ENCODE measurements around the gene MARCKS. TPM values are rescaled to one million over a fixed set of nuclear protein-coding genes. Genes with fewer than 3 reads are reported as not detected.

MARCKS gene
- total RNA-seq, 2 donors from 2014 or later = 77.2 to 83.8 TPM

DNA sequence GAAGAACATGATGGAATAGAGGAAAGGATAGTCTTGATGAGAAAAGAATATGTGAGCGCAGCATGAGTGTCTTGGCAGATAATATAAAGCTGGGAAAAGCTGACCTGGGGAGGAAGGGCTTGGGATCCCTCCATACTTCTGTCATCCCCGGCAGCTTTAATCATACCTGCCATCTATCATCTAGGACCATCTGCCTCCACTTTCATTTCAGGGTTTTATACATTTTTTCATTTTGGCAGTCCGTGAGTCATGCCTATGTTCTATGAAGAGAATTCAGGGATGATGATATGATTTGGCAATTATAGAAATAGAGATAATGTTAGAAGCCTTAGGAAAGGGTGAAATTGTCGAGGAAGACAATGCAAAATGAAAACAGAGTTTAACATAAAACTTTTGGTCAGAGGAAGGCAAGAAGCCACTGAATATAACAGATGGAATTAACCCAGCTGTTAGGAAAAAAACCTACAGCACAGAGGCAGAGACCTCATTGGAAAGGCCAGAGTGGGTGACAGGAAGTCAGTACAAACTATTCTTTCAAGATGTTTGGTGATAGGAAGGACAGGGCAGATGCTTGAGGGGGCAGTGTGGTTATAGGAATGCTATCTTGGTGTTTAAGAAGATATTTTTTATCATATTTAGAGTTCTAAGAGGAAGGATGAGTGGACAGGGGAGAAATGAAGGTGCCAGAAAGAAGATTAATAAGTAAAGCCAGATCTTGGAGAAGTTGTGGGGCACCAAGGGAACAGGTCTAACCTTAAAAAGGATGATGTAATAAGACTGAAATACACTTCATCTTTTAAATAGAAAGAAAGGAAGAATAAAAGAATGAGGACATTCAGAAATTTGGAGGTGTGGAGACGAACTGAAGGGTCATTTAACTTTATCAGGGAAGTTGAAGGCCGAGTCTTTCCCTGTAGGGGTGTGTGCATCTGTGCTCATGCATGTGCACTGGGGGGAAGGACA is 37.8 kb downstream of the MARCKS start:
- Histone ChIP-seq H3K27ac (ENCODE audit: low read depth, low read length) (no peak overlapping the region), H3K9me3 (ENCODE audit: control insufficient read depth, low read length) (peaks cover 8% of the 10 kb centered on the region), H3K4me3 (ENCODE audit: low read length) (no peak overlapping the region), H3K4me1 (ENCODE audit: control insufficient read depth, insufficient read depth, low read length) (no peaks in the 10 kb centered on the region), H3K9ac (ENCODE audit: extremely low read depth, low read length, poor library complexity, severe bottlenecking) (no peak overlapping the region), H3K27me3 (ENCODE audit: control insufficient read depth, insufficient read depth, low read length, poor library complexity, severe bottlenecking) (peaks cover 5% of the 10 kb centered on the region), H3K36me3 (ENCODE audit: control insufficient read depth, insufficient read depth, low read length) (no peaks in the 10 kb centered on the region)
- TF ChIP-seq, protein P1, sequence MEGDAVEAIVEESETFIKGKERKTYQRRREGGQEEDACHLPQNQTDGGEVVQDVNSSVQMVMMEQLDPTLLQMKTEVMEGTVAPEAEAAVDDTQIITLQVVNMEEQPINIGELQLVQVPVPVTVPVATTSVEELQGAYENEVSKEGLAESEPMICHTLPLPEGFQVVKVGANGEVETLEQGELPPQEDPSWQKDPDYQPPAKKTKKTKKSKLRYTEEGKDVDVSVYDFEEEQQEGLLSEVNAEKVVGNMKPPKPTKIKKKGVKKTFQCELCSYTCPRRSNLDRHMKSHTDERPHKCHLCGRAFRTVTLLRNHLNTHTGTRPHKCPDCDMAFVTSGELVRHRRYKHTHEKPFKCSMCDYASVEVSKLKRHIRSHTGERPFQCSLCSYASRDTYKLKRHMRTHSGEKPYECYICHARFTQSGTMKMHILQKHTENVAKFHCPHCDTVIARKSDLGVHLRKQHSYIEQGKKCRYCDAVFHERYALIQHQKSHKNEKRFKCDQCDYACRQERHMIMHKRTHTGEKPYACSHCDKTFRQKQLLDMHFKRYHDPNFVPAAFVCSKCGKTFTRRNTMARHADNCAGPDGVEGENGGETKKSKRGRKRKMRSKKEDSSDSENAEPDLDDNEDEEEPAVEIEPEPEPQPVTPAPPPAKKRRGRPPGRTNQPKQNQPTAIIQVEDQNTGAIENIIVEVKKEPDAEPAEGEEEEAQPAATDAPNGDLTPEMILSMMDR (conservative IDR thresholded peaks at IDR 0.05) = no peak
- Mint-ChIP-seq H3K27ac (no peak overlapping the region), H3K9me3 (peaks cover 5% of the 10 kb centered on the region), H3K36me3 (ENCODE audit: low read depth) (no peaks in the 10 kb centered on the region), H3K4me1 (no peaks in the 10 kb centered on the region), H3K4me3 (no peak overlapping the region), H3K27me3 (ENCODE audit: insufficient read depth) (peaks cover 2% of the 10 kb centered on the region)
- no peak for DNase-seq
- 43 to 78% methylated on average over 2 to 6 of the region's 6 CpGs for WGBS, 2 experiments (ENCODE audit: insufficient coverage in 1 of 2, insufficient read length in 1 of 2)

DNA sequence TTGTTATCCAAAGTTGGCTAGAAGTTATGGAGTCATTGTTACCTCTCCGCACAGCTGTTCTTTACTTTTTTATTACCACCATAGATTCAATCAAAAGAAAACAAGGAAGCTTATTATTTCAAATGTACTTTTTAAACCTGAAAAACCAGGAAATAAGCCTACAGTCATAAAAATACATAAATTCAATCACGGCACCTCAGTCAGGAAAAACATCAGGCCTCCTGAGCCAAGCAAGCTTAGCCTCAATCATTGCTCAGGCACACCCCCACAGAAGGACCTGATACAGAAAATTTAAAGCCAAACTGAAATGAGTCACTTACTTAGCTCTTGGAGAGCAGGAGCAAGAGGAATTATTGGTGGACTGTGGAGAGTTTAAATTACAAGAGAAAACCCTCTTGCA is 44.3 kb downstream of the MARCKS start:
- Histone ChIP-seq H3K9me3 (ENCODE audit: control insufficient read depth, low read length) (no peaks in the 10 kb centered on the region), H3K9ac (ENCODE audit: extremely low read depth, low read length, poor library complexity, severe bottlenecking) (no peak overlapping the region), H3K27ac (ENCODE audit: low read depth, low read length) (no peak overlapping the region), H3K4me1 (ENCODE audit: control insufficient read depth, insufficient read depth, low read length) (no peaks in the 10 kb centered on the region), H3K36me3 (ENCODE audit: control insufficient read depth, insufficient read depth, low read length) (no peaks in the 10 kb centered on the region), H3K27me3 (ENCODE audit: control insufficient read depth, insufficient read depth, low read length, poor library complexity, severe bottlenecking) (peaks cover 5% of the 10 kb centered on the region), H3K4me3 (ENCODE audit: low read length) (no peak overlapping the region)
- Mint-ChIP-seq H3K27me3 (ENCODE audit: insufficient read depth) (peaks cover 2% of the 10 kb centered on the region), H3K4me3 (no peak overlapping the region), H3K9me3 (no peaks in the 10 kb centered on the region), H3K4me1 (peaks cover 9% of the 10 kb centered on the region), H3K27ac (no peak overlapping the region), H3K36me3 (ENCODE audit: low read depth) (no peaks in the 10 kb centered on the region)
- TF ChIP-seq, protein P1 (conservative IDR thresholded peaks at IDR 0.05) = no peak
- no peak for DNase-seq
- 95 to 100% methylated on average over 1 to 2 of the region's 2 CpGs for WGBS, 2 experiments (ENCODE audit: insufficient coverage in 1 of 2, insufficient read length in 1 of 2)

DNA sequence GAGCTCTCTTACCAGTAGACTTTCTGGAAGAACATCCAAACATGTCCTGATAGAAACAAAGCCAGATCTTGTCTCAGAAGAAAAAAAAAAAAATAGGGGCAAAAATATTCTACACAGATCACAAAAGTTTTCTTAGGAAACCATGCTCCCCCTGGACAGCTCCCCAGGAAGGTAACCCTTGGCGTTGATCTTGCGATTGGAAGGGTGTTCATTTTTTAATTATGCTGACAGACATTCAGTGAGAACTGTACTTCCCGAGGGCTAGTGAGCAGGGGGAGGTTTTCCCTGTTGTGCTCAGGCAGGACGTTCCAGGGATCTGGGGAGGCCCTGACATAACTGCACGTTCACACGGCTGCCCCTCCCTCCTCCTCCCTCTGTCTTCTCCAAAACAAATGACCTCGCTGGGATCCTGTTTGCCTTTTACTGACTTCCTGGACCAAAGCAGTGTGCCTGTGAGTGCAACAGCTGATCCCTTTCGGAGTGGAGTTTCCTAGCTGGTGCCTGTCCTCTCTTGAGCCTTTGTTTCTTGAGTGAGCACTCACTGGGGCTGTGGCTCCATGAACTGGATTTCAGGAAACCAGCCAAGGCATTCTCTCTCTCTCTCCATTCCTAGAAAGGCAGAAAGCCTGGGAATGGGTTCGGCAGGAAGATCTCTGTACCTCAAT is 46.7 kb downstream of the MARCKS start:
- Mint-ChIP-seq H3K9me3 (no peaks in the 10 kb centered on the region), H3K4me1 (peaks cover 9% of the 10 kb centered on the region), H3K27ac (no peak overlapping the region), H3K36me3 (ENCODE audit: low read depth) (no peaks in the 10 kb centered on the region), H3K4me3 (no peak overlapping the region), H3K27me3 (ENCODE audit: insufficient read depth) (peaks cover 2% of the 10 kb centered on the region)
- Histone ChIP-seq H3K27ac (ENCODE audit: low read depth, low read length) (no peak overlapping the region), H3K9me3 (ENCODE audit: control insufficient read depth, low read length) (no peaks in the 10 kb centered on the region), H3K4me3 (ENCODE audit: low read length) (no peak overlapping the region), H3K4me1 (ENCODE audit: control insufficient read depth, insufficient read depth, low read length) (no peaks in the 10 kb centered on the region), H3K36me3 (ENCODE audit: control insufficient read depth, insufficient read depth, low read length) (no peaks in the 10 kb centered on the region), H3K9ac (ENCODE audit: extremely low read depth, low read length, poor library complexity, severe bottlenecking) (no peak overlapping the region), H3K27me3 (ENCODE audit: control insufficient read depth, insufficient read depth, low read length, poor library complexity, severe bottlenecking) (peaks cover 1% of the 10 kb centered on the region)
- TF ChIP-seq, protein P1 (conservative IDR thresholded peaks at IDR 0.05) = no peak
- WGBS, 2 experiments (ENCODE audit: insufficient coverage in 1 of 2, insufficient read length in 1 of 2) = 88 to 100% methylated on average over 2 to 9 of the region's 9 CpGs
- peak; percentile 52 for DNase-seq

All from endodermal cell (in vitro differentiated cells).